ENCODE measurements around the gene AFAP1.

DNA sequence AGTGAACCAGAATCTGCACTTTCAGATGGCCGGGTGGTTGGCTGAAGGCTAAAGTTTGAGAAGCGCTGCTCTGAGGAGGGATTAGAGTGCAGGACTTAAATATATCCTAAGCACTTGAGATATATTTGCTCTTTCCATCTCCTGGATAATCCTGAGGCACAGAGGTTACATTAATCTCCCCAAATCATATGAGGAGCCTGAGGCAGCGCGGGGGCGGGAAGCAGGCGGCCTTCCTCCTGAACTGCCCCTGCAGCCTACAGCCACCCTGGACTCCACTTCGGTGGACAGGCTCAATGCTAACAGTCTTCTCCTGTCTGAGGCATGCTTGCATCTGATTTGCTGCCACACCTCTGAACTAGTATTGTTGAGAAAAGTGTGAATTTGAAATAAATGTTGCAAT, 72.5 kb downstream of the AFAP1 start:
- TF ChIP-seq POLR2A (IDR thresholded peaks at IDR 0.05; ENCODE audit: low read depth, low read length) (no peak), POLR2AphosphoS5 (IDR thresholded peaks at IDR 0.05; ENCODE audit: insufficient read depth, low read depth, low read length) (no peak), EZH2 (IDR thresholded peaks at IDR 0.05; ENCODE audit: borderline replicate concordance, low read depth, low read length, severe bottlenecking) (no peak), JUN (IDR thresholded peaks at IDR 0.05; ENCODE audit: borderline replicate concordance, insufficient read depth, insufficient read length, low read depth) (no peak), GATA2 (IDR thresholded peaks at IDR 0.05; ENCODE audit: insufficient read depth, insufficient read length, low read depth, low read length) (no peak), MYC (IDR thresholded peaks at IDR 0.05; ENCODE audit: low read depth, low read length) (no peak), FOS (IDR thresholded peaks at IDR 0.05; ENCODE audit: borderline replicate concordance, insufficient read depth, low read length) (no peak)
- TF ChIP-seq, protein P1, sequence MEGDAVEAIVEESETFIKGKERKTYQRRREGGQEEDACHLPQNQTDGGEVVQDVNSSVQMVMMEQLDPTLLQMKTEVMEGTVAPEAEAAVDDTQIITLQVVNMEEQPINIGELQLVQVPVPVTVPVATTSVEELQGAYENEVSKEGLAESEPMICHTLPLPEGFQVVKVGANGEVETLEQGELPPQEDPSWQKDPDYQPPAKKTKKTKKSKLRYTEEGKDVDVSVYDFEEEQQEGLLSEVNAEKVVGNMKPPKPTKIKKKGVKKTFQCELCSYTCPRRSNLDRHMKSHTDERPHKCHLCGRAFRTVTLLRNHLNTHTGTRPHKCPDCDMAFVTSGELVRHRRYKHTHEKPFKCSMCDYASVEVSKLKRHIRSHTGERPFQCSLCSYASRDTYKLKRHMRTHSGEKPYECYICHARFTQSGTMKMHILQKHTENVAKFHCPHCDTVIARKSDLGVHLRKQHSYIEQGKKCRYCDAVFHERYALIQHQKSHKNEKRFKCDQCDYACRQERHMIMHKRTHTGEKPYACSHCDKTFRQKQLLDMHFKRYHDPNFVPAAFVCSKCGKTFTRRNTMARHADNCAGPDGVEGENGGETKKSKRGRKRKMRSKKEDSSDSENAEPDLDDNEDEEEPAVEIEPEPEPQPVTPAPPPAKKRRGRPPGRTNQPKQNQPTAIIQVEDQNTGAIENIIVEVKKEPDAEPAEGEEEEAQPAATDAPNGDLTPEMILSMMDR (IDR thresholded peaks at IDR 0.05; ENCODE audit: extremely low read depth in 1 of 2, insufficient read depth in 1 of 2, low read depth in 1 of 2, low read length in 2 of 2): no peak
- TF ChIP-seq, protein P2, sequence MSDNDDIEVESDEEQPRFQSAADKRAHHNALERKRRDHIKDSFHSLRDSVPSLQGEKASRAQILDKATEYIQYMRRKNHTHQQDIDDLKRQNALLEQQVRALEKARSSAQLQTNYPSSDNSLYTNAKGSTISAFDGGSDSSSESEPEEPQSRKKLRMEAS (IDR thresholded peaks at IDR 0.05; ENCODE audit: insufficient read depth, insufficient read length): no peak
